HG03460 (cell line): Measurements from ENCODE around the gene ACTBL2.
A peak's percentile ranks its signal among the peaks of the same experiment; 100 is the strongest.
"Not testable (repeated sequence)": the region's sequence is repeated elsewhere in the genome, so short reads cannot be mapped to it uniquely, and the experiment has no call there.

Experiments used
- ATAC-seq: cut with Tn5 transposase; IDR thresholded peaks from one replicate; pipeline ENCODE4 v1.9.1; 2021; ENCODE audit not compliant: unreplicated experiment

The ACTBL2 gene

GRCh38 chr5:57494104-57495098 is 11.8 kb upstream of the ACTBL2 start:
- ATAC-seq = peak; percentile 45

- no peak for ATAC-seq
These were observed 10.4 kb upstream of the ACTBL2 start for GRCh38 chr5:57493034-57493433.

DNA sequence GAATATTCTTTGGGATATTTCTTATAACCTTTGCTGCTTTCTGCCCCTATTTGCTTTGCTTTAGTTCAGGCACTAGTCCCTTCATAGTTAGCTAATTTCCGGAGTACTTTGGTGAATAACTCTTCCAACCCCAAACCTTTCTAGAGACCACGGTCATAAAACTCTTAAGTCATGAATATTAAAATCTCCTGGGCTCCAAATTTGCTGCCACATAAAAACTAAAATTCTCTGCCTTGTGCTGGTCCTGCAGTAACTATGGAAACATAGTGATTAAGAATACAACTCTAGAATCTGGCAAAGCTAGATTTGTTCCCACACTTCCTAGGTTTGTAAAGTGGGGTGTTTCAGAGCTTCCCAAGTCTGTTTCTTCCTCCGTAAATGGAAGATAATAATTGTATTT is 10.0 kb upstream of the ACTBL2 start:
- ATAC-seq = no peak

DNA sequence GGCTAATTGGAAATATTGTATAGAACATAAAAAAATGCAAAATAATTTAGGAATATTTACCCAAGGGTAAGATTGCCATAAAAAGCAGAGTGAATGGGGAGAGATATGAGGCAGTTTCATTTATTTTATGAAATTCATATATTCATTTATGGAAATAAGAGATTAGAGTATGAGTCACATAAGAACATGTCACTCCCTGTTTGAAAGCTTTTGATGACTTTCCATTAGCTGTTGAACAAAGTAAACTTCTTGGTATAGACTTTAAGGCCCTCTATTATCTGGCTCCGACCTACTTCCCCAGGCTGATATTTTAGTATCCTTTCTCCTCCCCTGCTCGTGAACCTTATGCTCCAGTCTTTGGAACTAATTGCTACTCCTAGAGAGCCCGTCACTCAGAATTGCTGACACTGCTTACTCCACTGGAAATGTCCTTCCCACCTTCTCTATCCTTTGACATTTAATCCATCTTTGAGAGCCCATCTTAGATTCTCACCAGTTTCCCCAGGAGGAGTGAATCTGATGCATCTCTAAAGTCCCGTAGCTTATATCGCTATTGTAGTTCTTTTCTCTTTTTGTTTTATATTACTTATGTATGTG is 8.9 kb upstream of the ACTBL2 start:
- ATAC-seq = no peak

- ATAC-seq = no peak
These were observed 5.8 kb upstream of the ACTBL2 start for GRCh38 chr5:57488215-57488955.

GRCh38 chr5:57486027-57486602 is 3.5 kb upstream of the ACTBL2 start:
- no peak for ATAC-seq

DNA sequence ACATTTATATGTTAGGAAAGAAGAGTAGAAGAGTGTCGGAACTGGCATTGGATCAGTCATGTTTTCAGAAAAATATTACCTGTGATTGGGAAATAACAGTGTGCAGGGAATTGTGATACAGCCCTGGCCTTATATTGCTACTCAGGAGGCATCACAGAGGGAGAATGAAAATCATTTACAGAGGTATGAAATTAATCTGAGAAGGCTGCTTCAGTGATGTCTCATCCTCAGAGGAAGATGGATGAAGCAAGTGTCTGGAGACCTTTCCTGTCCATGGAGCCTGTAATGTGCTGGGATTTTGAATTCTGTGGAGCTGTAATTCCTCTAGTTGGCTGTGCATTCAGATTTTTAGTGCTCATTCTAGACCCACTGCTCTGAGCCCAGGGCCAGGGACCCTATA is 3.8 kb downstream of the ACTBL2 start:
- ATAC-seq = no peak

GRCh38 chr5:57476601-57477056 is 6.0 kb downstream of the ACTBL2 start:
- no peak for ATAC-seq

DNA sequence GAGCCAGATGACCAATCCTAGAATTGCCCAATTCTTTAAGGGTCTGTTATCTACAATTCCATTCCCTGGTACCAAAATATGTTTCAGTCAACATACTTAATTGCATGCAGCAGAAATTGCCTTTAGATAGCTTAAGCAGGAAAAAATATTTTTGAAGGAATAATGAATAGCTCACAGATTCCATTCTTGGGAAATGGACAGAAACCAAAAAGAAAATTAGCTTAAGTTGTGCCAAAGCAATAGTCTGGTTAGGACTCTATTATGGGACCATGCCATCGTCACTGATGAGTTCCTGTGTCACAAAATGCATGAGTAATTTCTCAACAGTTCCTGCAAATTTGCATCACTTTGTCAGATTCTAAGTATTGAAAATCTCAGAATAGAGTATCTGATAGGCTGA is 12.3 kb downstream of the ACTBL2 start:
- no peak for ATAC-seq

GRCh38 chr5:57468481-57469163 is 14.0 kb downstream of the ACTBL2 start:
- ATAC-seq = no peak

GRCh38 chr5:57466544-57466943 is 16.1 kb downstream of the ACTBL2 start:
- ATAC-seq = no peak

DNA sequence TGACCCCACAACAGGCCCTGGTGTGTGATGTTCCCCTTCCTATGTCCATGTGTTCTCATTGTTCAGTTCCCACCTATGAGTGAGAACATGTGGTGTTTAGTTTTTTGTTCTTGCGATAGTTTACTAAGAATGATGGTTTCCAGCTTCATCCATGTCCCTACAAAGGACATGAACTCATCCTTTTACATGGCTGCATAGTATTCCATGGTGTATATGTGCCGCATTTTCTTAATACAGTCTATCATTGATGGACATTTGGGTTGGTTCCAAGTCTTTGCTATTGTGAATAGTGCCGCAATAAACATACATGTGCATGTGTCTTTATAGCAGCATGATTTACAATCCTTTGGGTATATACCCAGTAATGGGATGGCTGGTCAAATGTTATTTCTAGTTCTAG is 22.6 kb downstream of the ACTBL2 start:
- not testable (repeated sequence) for ATAC-seq

DNA sequence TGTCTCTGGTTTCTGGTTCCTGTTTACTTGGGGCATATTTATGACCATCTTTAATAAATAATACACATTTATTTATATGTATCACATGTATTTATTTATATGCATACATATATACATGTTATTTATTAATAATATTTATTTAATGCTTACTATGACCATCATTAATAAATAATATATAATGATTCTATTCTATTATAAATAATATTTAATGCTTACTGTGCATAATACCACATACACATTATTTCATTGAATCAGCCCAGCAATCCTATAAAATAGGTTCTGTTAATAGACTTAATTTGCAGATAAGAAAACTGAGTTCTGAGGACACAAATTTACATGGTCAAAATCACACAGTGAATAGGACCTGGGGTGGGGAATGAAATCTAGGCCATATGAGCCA is 24.2 kb downstream of the ACTBL2 start:
- ATAC-seq = no peak

DNA sequence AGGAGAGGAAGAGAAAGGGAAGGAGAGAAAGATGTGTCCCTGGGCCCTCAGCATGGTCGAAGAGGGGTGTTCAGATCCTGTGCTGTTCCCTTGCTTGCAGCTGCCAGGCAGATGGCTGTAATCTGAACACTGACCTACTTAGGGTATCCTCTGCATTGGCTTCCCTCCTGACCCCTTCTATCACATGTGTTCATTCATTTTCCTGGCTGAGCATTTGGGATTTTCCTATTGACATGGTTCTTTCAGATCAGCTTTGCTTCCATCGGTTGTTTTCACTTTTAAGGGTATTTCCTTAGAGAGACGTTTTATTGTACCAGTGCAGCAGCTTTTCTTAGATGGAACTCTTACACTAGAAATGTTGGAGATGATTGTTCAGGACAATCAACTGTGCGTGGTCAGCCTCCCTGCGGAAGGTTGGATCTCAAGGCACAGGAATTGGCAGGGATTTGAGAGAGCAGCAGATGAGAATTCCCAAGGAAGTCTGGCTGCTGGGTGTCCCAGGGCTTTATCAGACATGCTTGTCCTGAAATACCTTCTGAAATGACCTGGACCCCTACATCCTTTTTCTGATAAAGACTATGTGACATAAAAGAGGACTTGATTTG is 26.0 kb downstream of the ACTBL2 start:
- ATAC-seq = no peak

DNA sequence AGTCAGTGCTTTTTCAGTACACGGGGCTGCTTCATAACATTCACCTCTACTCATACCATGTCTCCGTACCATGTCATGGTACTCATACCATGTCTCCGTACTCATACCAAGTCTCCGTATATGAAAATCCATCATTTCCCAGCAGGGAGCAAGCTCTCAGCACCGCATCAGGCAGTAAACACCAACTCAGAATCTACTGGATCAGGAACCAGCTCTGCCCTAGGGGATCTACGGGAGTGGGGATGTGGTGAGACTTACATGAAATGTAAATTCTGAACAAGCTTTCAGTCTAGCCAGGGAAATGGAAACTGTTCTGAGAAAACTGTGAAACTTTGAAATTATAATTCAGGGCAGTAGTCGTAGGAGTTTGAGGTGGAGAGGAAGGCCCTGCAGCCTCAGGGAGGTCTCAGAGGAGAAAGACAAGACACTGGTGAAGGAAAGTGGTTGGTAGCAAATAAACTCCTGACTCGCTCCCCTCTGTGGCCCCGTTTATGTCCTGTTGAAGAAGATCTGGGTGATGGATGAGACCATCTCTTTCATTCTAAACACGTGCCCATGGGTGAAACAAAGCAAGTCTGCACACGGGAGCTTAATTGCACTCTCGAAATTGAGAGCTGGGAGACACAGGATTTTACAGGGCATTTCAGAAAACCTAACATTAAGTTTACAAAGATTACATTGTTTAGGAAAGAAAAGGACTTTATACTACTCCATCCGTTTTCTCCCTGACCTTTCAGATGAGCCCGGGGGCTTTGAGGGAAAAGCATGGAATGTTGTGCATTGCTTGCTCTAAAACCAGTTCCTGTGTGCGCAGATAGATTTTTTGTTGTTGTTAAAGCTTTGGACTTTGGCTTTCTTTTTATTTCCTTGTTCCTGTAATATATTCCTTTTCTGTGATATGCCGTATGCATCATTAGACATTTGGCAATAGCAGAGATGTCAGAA is 26.8 kb downstream of the ACTBL2 start:
- ATAC-seq = no peak

DNA sequence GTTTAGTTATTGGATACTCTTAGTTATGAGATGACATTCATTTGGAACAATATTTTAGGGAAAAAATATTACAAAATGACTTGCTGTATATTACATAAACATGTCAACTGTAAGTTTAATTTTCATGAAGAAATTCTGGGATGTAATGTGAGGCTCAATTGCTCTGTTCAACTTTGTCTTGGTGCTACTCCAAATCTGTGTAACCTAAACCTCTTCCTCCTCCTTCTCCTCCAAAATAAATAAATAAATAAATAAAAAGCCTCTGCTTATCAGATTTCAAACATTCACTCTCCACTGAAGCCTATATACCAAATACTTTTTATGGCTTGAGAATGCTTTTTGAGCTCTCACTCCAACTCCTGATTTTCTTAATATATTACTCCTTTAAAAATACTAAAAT is 27.7 kb downstream of the ACTBL2 start:
- ATAC-seq = no peak

- ATAC-seq = no peak
These were observed 28.9 kb downstream of the ACTBL2 start for GRCh38 chr5:57453728-57454127.

DNA sequence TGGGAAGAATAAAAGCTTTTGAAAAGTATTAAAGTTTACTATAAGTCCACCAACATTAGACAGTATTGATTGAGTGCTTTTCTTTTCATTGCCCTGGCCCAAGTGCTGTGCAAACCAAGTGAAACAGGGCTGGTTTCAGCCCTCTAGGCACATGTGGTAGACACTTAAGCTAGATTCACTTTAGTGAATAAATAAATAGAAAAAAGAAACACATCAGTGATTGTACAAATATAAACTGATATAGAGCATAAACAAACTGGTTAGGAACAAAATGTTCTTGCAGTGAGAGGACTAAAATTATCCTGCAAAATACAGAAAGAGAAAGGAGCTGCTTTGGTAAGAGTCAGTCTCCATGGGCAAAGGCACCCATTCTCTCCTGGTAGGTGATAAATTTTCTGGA is 29.7 kb downstream of the ACTBL2 start:
- no peak for ATAC-seq
